GM19468 (cell line): ENCODE data around the gene AGAP1.
"Not testable (repeated sequence)": the region's sequence is repeated elsewhere in the genome, so short reads cannot be mapped to it uniquely, and the experiment has no call there.

Experiments
- ATAC-seq: cut with Tn5 transposase; IDR thresholded peaks from one replicate; pipeline ENCODE4 v1.9.1; 2021; ENCODE audit warnings: mild to moderate bottlenecking, moderate library complexity, moderate number of reproducible peaks; ENCODE audit not compliant: unreplicated experiment; ENCODE audit errors: extremely low read depth

AGAP1 gene

GRCh38 chr2:236078297-236079255 lies 584.7 kb downstream of the AGAP1 start:
- ATAC-seq: no peak

- no peak for ATAC-seq
Observed at GRCh38 chr2:236080412-236080811, 586.6 kb downstream of the AGAP1 start.

GRCh38 chr2:236081171-236081570 lies 587.3 kb downstream of the AGAP1 start:
- no peak for ATAC-seq

- no peak for ATAC-seq
Observed at GRCh38 chr2:236082061-236082460, 588.2 kb downstream of the AGAP1 start.

- no peak for ATAC-seq
Observed at GRCh38 chr2:236083934-236084333, 590.1 kb downstream of the AGAP1 start.

GRCh38 chr2:236085211-236085610 lies 591.4 kb downstream of the AGAP1 start:
- ATAC-seq: no peak

- no peak for ATAC-seq
Observed at GRCh38 chr2:236085647-236086046, 591.8 kb downstream of the AGAP1 start.

- ATAC-seq: no peak
Observed at GRCh38 chr2:236086403-236086970, 592.6 kb downstream of the AGAP1 start.

- ATAC-seq: no peak
Observed at GRCh38 chr2:236086971-236087465, 593.2 kb downstream of the AGAP1 start.

GRCh38 chr2:236088368-236089057 lies 594.7 kb downstream of the AGAP1 start:
- no peak for ATAC-seq

- no peak for ATAC-seq
Observed at GRCh38 chr2:236089271-236090026, 595.6 kb downstream of the AGAP1 start.

GRCh38 chr2:236090027-236090382 lies 596.2 kb downstream of the AGAP1 start:
- no peak for ATAC-seq

GRCh38 chr2:236090826-236091225 lies 597.0 kb downstream of the AGAP1 start:
- not testable (repeated sequence) for ATAC-seq

GRCh38 chr2:236092714-236093113 lies 598.9 kb downstream of the AGAP1 start:
- ATAC-seq: no peak

GRCh38 chr2:236093134-236093533 lies 599.3 kb downstream of the AGAP1 start:
- no peak for ATAC-seq

GRCh38 chr2:236095504-236095903 lies 601.7 kb downstream of the AGAP1 start:
- ATAC-seq: no peak

GRCh38 chr2:236101311-236101950 lies 607.6 kb downstream of the AGAP1 start:
- no peak for ATAC-seq

- ATAC-seq: no peak
Observed at GRCh38 chr2:236102971-236103370, 609.1 kb downstream of the AGAP1 start.

- no peak for ATAC-seq
Observed at GRCh38 chr2:236103981-236104380, 610.1 kb downstream of the AGAP1 start.
